Activated CD4-positive, alpha-beta T cell treated with anti-CD3 and anti-CD28 coated beads, Interleukin-2, Interleukin-4, amounts not matched to agents 100 ng/mL and 50 ng/mL, durations not matched to agents 16 hours and 8 hours (primary cell): ENCODE measurements around the gene SERPINA1.

Experiments
- DNase-seq: peaks from one replicate; pipeline ENCODE4 v3.0.0-alpha.2; 2020; ENCODE audit warnings: low spot score

SERPINA1 gene

GRCh38 chr14:94397289-94398181 lies 9.1 kb upstream of the SERPINA1 start:
- no peak for DNase-seq

- no peak for DNase-seq
These were observed 8.3 kb upstream of the SERPINA1 start for GRCh38 chr14:94396628-94397225.

DNA sequence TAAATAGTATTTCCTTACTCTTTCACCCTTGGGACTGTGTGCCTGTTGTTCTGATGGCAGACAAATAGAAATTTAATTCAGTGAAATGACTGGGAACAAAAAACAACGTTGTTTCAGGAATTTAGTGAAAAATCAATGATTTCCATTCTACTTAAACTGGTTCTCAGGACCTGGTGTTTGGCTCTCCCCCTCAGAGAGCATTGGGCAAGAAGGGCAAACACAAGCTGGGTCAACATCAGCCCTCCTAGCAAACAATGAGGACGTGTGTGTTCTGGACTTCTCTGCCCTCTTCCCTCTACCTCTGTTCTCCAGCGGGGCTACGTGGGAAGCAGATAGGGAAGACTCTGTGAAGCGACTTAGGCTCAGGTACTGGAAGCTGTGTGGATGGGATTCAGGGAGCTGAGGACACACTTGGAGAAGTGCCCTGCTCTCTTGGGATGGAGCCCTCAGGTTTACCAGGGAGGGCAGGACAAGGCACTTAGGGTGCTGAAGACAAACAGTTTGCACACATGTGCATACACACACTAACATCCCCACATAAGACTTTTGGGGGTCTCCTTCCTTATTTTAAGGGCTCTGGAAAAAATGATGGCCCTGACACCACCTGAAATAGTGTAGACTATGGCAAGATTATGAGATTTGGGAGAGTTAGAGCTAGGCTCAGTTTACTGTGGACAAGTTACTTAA lies 7.6 kb upstream of the SERPINA1 start:
- DNase-seq: no peak

DNA sequence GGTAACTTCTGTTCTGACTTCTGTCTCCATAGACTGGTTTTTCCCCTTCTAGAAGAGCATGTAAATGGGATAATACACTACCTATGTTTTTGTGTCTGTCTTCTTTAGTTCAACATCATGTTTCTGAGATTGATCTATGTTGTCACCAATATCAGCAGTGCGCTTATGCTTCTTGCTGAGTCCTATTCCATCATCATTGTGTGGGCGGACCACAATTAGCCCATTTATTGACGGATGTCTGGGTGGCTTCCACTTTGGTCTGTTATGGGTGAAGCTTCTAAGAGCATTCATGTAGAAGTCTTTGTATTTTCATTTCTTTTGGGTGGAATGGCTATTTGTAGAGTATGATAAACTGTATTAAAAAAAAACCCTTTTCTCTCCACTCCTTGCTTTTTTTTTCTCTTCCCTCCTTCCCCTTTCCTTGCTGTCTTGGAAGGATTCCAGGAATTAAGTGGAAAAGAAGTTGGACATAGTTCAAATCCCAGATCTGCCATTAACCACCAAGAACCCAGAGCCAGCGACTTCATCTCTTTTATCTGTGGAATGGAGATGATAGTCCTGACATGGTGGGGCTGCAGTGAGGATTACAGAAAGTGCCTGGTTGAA lies 7.0 kb upstream of the SERPINA1 start:
- no peak for DNase-seq

GRCh38 chr14:94394581-94395207 lies 6.3 kb upstream of the SERPINA1 start:
- DNase-seq: no peak

DNA sequence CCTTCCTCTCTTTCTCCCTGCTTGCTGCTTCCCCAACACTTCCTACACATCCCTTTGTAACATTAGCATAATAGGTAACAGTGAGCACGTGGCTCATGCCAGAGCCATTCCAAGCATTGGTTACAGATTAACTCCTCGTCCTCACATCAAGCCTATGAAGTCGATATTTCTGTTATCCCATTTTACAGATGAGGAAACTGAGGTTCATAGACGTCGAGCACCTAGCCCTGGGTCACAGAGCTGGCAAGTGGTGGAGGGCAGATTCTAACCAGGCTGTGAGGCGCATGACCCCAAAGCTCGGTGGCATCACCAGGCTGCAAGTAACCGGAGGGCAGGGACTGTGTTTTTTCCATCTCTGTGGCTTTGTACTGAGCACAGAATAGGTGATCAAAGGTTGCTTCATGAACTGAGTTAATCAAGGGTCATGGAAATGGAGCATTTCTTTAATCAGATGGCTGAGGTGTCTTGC lies 5.7 kb upstream of the SERPINA1 start:
- peak; percentile 6 for DNase-seq

DNA sequence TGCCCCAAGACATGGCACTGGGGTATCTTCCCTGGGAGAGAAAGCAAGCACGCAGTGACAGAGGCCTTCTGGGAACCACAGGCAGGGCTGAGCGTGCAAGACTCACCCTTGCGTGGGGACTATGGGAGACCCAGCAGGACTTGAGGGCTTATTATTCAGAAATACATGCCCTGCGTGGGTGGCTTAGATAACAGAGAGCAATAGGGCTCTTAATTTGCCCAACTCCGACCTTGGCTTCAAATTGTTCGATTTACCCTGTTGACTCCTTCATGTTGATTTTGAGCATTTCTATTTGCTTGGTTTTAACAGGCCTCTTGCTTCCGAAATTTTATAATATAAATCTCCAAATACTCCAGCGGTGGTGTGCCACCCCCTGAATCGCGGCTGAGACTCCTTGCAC lies 5.1 kb upstream of the SERPINA1 start:
- DNase-seq: no peak

DNA sequence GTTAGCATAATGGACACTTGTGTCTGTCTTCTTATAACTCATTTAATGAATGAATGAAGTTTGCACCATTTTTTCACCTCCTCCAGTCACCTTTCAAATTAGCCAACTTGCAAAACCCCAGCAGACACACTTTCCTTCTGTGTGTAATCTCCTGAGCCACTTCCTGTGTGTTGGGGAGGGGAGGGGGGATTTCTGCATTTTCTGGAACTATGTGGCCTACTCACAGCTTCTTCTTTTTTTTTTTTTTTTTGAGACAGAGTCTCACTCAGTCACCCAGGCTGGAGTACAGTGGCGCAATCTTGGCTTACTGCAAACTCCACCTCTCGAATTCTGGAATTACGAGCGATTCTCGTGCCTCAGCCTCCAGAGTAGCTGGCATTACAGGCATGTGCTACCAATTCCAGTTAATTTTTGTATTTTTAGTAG lies 4.1 kb upstream of the SERPINA1 start:
- DNase-seq: peak; percentile 38

GRCh38 chr14:94391281-94391975 lies 3.0 kb upstream of the SERPINA1 start:
- DNase-seq: no peak

- no peak for DNase-seq
These were observed 2.1 kb upstream of the SERPINA1 start for GRCh38 chr14:94390372-94391086.

GRCh38 chr14:94389731-94390371 lies 1.4 kb upstream of the SERPINA1 start:
- no peak for DNase-seq

- DNase-seq: no peak
These were observed 685 bp upstream of the SERPINA1 start for GRCh38 chr14:94389104-94389469.

DNA sequence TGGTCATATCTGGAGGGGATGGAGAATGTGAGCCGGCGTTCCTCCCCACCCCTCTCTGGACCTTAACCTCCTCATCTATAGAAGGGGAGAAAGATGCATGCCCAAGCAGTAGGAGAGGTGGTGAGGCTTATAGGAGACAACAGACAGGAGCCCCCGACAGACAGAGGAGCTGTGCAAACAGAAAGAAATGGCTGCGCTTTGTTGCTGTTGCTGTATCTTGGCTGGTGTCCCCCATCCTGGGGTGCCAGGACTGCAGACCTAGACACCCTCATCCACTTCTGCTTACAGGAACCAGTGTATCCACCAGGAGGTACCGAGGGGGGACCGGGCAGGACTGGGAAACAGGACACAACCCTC lies 397 bp downstream of the SERPINA1 start:
- DNase-seq: no peak

GRCh38 chr14:94387051-94388026 lies 1.1 kb downstream of the SERPINA1 start:
- no peak for DNase-seq

- no peak for DNase-seq
These were observed 2.0 kb downstream of the SERPINA1 start for GRCh38 chr14:94386085-94387031.

- no peak for DNase-seq
These were observed 2.8 kb downstream of the SERPINA1 start for GRCh38 chr14:94385553-94386057.

GRCh38 chr14:94384342-94384741 lies 4.1 kb downstream of the SERPINA1 start:
- no peak for DNase-seq

- DNase-seq: no peak
These were observed 4.6 kb downstream of the SERPINA1 start for GRCh38 chr14:94383777-94384176.
